ENCODE data around the gene DOHH.

The DOHH gene

DNA sequence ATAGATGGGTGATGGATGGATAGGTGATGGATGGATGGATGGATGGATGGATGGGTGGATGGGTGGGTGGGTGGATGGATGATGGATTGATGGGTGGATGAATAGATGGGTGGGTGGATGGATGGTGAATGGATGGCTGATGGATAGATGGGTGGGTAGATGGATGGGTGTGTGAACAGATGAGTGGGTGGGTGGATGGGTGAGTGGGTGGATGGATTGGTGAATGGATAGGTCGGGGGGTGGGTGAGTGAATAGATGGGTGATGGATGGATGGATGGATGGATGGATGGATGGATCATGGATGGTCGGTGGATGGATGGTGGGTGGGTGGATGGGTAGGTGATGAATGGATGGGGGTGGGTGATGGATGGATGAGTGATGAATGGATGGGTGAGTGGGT is 23.6 kb downstream of the DOHH start:
- no peak for DNase-seq

DNA sequence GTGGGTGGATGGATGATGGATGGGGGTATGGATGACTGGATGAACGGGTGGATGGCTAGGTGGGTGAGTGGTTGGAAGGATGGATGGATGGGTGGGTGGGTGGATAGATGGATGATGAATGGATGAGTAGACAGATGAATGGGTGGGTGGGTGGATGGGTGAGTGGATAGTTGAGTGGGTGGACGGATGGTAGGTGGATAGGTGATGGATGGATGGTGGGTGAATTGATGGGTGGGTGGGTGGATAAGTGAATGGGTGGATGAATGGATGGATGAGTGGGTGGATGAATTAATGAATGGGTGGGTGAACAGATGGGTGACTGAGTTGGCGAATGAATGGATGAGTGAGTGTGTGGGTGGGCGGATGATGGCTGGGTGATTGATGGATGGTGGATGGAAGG is 25.0 kb downstream of the DOHH start:
- no peak for DNase-seq

GRCh38 chr19:3474614-3475013 is 25.9 kb downstream of the DOHH start:
- DNase-seq = no peak

DNA sequence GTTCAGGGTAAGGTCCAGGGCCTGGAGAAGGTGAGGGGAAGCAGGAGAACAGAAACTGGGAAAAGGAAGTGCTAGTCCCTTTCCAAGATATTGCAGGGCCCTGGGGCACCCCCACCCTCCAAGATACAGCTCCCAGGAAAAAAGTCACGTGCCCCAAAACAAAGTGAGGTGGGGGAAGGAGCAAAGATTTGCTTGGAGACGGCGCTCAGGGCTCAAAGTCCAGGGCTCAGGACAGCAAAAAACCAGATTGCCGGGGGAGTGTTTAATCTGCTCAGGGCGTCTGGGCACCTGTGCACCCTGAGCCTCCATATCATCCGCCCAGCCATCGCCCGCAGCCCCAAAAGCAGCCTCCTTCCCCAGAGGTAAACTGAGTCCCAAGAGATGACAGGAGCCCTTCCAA is 26.5 kb downstream of the DOHH start:
- no peak for DNase-seq

- no peak for DNase-seq
These were observed 28.4 kb downstream of the DOHH start for GRCh38 chr19:3471954-3472655.

DNA sequence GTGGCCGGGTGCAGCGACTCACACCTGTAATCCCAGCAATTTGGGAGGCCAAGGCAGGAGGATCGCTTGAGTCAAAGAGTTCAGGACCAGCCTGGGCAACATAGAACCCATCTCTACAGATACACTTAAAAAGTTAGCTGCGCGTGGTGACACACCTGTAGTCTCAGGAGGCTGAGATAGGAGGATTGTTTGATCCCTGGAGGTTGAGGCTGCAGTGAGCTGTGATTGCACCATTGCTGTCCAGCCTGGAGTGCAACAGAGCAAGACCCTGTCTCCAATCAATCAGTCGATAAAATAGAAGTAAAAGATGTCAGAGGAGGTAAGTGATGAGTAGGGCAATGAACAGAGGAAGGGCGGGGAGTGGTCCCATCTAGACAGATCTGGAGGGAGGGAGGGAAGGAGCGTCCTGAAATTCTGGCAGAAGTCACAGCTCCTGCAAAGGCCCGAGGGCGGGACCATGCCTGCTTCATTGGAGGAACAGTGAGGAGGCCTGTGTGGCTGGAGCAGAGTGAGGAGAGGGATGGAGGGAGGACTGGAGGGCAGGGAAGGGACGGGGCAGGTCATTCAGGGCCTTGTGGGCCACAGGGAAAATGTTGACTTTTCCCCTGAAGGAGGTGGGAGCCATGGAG is 29.9 kb downstream of the DOHH start:
- DNase-seq = no peak

GRCh38 chr19:3469638-3470499 is 30.6 kb downstream of the DOHH start:
- DNase-seq = no peak

- no peak for DNase-seq
These were observed 32.3 kb downstream of the DOHH start for GRCh38 chr19:3468211-3468610.

GRCh38 chr19:3467437-3468198 is 32.9 kb downstream of the DOHH start:
- DNase-seq = no peak

GRCh38 chr19:3466635-3467034 is 33.8 kb downstream of the DOHH start:
- DNase-seq = no peak

DNA sequence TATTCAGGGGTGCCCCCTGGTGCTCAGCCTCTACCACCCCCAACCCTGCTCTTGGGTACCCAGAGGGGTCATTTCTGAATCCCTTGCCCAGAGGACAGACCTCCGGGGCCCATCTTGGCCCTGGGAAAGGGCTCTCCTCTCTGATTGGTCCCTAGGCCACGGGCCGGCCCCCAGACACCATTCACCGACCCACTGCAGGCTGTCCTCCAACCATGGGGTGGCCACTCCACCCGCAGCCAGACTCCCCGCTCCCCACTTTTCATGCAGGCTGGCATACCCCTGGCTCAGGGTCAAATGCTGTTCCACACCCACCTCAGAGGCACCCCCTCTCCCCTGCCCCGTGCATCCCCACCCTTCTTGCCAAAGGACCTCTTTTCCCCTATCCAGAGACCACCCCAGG is 34.9 kb downstream of the DOHH start:
- DNase-seq = no peak

DNA sequence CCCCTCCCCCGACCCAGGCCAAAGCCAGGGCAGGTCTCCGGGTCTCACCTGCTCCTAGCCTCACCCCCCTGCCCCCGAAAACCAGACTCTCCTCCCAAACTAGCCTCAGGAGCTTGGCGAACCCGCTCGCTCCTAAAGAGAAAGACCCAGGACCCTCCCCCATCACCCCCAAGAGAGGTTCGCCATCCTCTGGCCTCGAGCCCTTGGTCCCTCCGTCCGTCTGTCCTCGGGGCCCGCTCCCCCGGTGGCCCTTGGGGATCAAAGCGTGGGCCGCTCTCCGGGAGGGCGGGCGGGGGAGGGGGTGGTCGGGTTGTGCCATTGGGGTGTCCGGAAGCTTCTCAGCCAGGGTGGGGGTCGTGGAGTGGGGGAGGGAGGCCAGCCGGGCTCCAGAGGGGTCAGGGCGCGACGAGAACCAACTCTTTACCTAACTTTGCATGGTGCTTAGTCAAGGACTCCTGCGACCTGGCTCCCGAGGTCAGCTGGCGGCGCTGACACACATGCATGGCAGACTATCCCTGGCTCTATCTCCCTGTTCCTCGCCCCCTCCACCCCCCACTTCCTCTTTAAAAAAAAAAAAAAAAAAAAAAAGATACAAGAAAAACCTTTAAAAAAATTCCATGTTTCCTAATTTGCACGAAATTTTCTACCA is 35.8 kb downstream of the DOHH start:
- no peak for DNase-seq

- no peak for DNase-seq
These were observed 36.5 kb downstream of the DOHH start for GRCh38 chr19:3463714-3464586.

GRCh38 chr19:3462991-3463713 is 37.3 kb downstream of the DOHH start:
- DNase-seq = no peak

GRCh38 chr19:3459965-3460582 is 40.4 kb downstream of the DOHH start:
- no peak for DNase-seq

- no peak for DNase-seq
These were observed 41.2 kb downstream of the DOHH start for GRCh38 chr19:3459089-3459881.

- DNase-seq = no peak
These were observed 42.0 kb downstream of the DOHH start for GRCh38 chr19:3458229-3459088.

GRCh38 chr19:3457528-3458228 is 42.8 kb downstream of the DOHH start:
- no peak for DNase-seq
